HUDEP-2 (cell line): ENCODE data around the gene ZBTB16.

Source experiments
- DNase-seq, 76 experiments: peaks; one replicate each; lab custom pipeline; 2025; ENCODE audit not compliant: unreplicated experiment in 76 of 76; lab: John Stamatoyannopoulos, UW

The ZBTB16 gene

DNA sequence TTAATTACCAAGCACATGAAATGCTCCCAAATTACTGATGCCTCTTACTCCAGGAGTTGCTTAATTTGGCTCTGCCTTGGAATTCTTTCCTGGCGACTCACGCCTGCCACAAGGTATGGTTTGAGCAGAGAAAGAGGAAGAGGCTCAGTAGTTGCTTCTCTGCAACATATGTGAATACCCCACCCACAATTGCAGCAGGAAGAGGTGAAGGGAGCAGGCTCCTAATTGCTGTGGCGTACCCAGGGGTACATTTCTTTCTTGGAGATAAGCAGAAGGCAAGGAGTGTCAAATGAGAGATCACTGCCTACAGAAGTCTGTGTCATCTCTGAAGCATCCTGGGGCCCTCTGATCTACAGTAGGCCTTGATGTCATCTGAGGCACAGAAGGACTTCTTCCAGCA, 226.1 kb downstream of the ZBTB16 start:
- no peak for DNase-seq

GRCh38 chr11:114286229-114286628, 226.7 kb downstream of the ZBTB16 start:
- no peak for DNase-seq

DNA sequence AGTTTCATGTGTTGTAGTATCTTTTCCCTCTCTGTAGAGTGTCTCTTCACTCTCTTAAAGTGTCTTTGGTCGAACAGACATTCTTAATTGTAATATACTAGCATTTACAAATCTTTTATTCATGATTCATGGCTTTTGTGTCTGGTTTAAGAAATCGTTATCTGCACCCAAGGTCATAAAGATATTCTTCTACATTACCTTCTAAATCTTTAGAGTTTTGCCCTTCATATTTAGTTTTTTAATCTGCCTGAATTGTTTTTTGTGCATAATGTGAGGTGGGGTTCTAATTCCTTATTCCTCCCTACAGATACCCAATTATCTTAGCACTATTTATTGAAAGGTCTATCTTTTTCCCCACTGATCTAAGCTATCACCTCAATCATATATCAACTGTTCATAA, 227.6 kb downstream of the ZBTB16 start:
- DNase-seq = no peak

- no peak for DNase-seq
Measured at GRCh38 chr11:114288136-114288535, 228.6 kb downstream of the ZBTB16 start.

DNA sequence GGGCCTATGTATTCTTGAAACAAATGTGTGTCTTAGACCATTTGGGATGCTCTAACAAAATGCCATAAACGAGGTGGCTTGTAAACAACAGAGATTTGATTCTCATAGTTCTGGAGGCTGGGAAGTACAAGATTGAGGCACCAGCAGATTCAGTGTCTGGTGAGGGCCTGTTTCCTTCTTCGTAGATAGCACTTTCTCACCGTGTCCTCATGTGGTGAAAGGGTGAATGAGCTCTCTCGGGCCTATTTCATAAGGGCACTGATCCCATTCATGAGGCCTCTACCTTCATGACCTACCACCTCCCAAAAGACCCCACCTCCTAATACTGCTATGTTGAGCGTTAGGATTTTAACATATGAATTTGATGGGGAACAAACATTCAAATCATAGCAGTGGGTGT, 230.3 kb downstream of the ZBTB16 start:
- DNase-seq = no peak

GRCh38 chr11:114290503-114291235, 231.2 kb downstream of the ZBTB16 start:
- DNase-seq = no peak

DNA sequence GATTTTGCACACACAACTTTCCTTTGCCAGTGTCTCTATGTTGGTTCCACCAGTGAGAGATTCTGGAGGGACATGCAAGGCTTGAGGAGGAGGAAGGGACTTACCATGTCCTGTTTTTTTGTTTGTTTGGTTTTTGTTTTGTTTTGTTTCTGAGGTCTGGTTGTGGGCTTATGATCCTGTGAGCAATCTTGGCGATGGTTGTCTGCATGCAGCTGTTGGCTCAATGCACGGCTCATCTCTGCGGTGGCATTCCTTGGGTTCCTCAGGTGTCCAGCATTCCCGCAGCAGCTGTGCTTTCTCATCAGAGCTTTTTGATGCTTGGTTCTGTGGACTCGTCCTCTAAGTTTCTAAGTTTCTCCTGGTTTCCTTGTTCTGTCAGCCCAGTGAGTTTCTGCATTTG, 231.9 kb downstream of the ZBTB16 start:
- no peak for DNase-seq

GRCh38 chr11:114291842-114292680, 232.6 kb downstream of the ZBTB16 start:
- no peak for DNase-seq

DNA sequence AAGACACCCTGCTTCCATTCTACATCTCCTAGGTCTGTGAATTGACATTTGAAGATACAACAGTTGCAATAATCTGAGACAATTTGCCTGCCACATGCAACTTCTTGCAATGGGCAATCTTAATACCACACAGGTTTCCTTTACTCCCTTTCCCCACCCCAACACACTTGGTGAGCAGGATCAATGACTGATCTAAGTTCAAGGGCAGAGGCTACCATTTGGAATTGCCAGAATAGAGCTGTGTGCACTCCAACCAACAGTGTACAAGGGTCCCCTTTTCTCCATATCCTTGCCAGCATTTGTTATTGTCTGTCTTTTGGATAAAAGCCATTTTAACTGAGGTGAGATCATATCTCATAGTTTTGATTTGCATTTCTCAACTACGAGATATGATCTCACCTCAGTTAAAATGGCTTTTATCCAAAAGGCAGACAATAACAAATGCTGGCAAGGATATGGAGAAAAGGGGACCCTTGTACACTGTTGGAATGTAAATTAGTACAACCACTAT, 233.7 kb downstream of the ZBTB16 start:
- DNase-seq = no peak

DNA sequence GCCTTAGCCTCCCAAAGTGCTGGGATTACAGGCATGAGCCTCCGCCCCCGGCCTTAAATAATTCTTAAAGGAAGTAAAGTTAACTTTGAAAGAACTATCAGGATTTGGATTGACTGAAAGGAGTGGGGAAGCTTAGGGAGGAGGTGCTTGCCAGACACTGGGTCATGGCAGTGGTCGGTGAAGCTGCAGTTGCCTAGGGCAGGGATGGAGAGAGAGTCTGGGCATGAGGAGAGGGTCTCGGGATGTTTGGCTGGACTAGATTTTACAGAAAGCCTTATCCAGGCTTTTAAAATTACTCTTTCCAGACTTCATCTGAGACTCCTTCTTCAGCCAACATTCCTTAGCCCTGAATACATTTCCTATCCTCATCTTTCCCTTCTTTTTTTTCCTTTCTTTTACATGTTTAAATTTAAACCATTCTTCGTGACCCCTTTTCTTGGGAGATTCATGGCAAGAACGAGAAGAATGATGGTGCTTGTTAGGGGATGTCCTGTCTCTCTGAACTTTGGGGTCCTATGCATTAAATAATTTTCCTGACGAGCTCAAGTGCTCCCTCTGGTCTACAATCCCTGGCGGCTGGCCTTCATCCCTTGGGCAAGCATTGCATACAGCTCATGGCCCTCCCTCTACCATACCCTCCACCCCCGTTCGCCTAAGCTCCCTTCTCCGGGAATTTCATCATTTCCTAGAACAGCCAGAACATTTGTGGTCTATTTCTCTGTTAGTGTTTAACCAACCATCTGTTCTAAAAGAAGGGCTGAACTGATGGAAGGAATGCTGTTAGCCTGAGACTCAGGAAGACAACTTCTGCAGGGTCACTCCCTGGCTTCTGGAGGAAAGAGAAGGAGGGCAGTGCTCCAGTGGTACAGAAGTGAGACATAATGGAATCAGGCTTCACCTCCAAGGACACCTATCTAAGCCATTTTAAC, 236.4 kb downstream of the ZBTB16 start, which contains the start of gene NNMT:
Gene NNMT, plus strand, starts transcription at position 724 of the 929 bp plus-strand sequence. Its CDS starts 158 bp downstream, at position 882.
- no peak for DNase-seq

DNA sequence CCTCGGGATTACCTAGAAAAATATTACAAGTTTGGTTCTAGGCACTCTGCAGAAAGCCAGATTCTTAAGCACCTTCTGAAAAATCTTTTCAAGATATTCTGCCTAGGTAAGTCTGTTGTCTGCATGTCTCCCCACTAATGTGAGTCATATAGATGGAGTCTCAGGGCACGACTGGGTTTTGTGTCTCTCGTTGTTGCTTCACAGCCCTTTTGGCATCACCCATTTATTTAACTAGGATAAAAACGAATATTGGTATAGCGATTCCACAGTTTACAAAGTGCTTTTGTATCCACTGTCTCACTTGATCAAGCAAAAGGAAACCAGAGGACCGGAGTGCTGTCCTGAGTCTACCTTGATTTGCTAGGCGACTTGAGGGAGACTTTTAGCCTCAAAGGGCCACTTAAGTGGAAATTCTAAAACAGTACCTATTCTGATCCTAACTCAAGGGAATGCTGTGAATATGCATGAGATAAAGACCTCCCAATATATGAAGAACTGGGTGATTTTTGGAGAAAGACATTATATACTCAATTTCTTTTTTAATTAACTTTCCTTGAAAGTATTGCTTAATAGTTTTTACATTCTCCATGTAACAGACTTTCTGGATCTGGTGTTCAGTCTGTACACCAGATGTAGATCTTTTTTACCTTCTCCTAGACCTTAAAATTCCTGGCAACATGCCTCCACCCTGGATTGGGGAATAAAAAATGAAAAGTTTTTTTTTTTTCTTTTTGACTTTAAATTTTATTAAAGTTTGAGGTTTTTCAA, 237.3 kb downstream of the ZBTB16 start:
- no peak for DNase-seq

DNA sequence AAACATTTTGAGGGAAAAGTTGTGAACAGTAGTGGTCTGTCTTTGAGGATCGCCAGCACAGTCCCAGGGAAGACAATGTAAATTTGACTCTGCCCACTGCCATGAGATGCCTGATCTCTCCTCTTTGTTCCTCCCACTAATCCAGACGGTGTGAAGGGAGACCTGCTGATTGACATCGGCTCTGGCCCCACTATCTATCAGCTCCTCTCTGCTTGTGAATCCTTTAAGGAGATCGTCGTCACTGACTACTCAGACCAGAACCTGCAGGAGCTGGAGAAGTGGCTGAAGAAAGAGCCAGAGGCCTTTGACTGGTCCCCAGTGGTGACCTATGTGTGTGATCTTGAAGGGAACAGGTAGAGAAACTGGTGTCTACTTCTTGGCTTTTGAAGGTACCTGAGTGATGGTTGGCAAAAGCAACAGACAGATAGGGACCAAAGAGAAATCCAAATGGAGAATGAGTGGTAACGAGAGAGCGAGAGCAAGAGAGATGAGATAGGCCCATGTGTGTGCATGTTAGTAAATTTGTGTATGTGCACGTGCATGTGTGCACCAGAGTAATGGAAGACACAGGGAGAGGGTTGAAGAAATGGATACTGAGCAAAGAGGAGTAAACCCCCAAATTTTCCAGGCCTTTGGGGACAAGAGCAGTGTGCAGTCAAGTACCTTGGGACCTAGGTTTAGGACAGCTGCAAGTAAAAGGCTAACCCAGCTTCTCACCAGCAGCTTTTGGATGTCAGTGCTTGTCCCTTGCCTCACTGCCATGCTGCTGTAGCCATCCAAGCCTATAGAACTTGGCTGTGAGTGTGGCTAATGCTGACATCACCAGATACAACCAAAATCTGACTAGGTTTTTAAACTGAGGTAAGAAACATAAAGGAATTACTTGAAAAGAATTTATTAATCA, 238.5 kb downstream of the ZBTB16 start:
- DNase-seq = no peak

- DNase-seq = no peak
Measured at GRCh38 chr11:114298710-114299109, 239.2 kb downstream of the ZBTB16 start.
